H9 (cell line): Measurements from ENCODE around the gene LIN54. TPM values are rescaled to one million over a fixed set of nuclear protein-coding genes. Genes with fewer than 3 reads are reported as not detected.

Experiments
- DNase-seq: peaks from one replicate; pipeline ENCODE4 v3.0.0-alpha.2; 2017
- H2AFZ ChIP-seq: one replicate; pipeline ENCODE4 v1.6.1; 2013; ENCODE audit warnings: mild to moderate bottlenecking, low read length, control low read depth, moderate library complexity
- H2AK5ac ChIP-seq: 2 replicates; pipeline ENCODE4 v1.6.1; 2013; ENCODE audit warnings: low read length, control low read depth, mixed read lengths; ENCODE audit not compliant: insufficient read length
- H2BK120ac ChIP-seq: one replicate; pipeline ENCODE4 v1.6.1; 2013; ENCODE audit warnings: low read depth, mild to moderate bottlenecking, low read length, control low read depth, inconsistent platforms; ENCODE audit not compliant: poor library complexity, severe bottlenecking
- H2BK12ac ChIP-seq: 2 replicates; pipeline ENCODE4 v1.6.1; 2013; ENCODE audit warnings: low read length, control low read depth, mixed read lengths, low read depth; ENCODE audit not compliant: insufficient read length
- H2BK15ac ChIP-seq: 2 replicates; pipeline ENCODE4 v1.6.1; 2013; ENCODE audit warnings: low read depth, low read length, control low read depth
- H2BK20ac ChIP-seq: one replicate; pipeline ENCODE4 v1.6.1; 2013; ENCODE audit warnings: low read depth, mild to moderate bottlenecking, low read length, control low read depth, inconsistent platforms; ENCODE audit not compliant: poor library complexity, severe bottlenecking
- H2BK5ac ChIP-seq: 2 replicates; pipeline ENCODE4 v1.6.1; 2013; ENCODE audit warnings: low read length, control low read depth, mixed read lengths; ENCODE audit not compliant: insufficient read length
- H3K14ac ChIP-seq: 2 replicates; pipeline ENCODE4 v1.6.1; 2013; ENCODE audit warnings: low read length, control low read depth; ENCODE audit not compliant: insufficient read depth
- H3K18ac ChIP-seq: 2 replicates; pipeline ENCODE4 v1.6.1; 2013; ENCODE audit warnings: low read depth, mild to moderate bottlenecking, mixed read lengths, low read length, control low read depth; ENCODE audit not compliant: insufficient read length
- H3K23ac ChIP-seq: 2 replicates; pipeline ENCODE4 v1.6.1; 2013; ENCODE audit warnings: low read length, control low read depth, mixed read lengths, low read depth; ENCODE audit not compliant: insufficient read length
- H3K23me2 ChIP-seq: 2 replicates; pipeline ENCODE4 v1.6.1; 2013; ENCODE audit warnings: low read depth, mild to moderate bottlenecking, mixed read lengths, low read length, control low read depth; ENCODE audit not compliant: insufficient read length, poor library complexity, severe bottlenecking
- H3K27ac ChIP-seq: 2 replicates; pipeline ENCODE4 v1.5.1; 2013; ENCODE audit warnings: low read length, control low read depth, mixed read lengths, low read depth; ENCODE audit not compliant: insufficient read length
- H3K27me3 ChIP-seq: 2 replicates; pipeline ENCODE4 v1.6.1; 2013; ENCODE audit warnings: low read length, control low read depth, inconsistent platforms; ENCODE audit not compliant: insufficient read depth
- H3K4ac ChIP-seq: 2 replicates; pipeline ENCODE4 v1.6.1; 2013; ENCODE audit warnings: low read depth, mild to moderate bottlenecking, control low read depth, inconsistent platforms, low read length, moderate library complexity
- H3K4me1 ChIP-seq: 2 replicates; pipeline ENCODE4 v1.6.1; 2013; ENCODE audit warnings: low read length, control low read depth, inconsistent platforms; ENCODE audit not compliant: insufficient read depth
- H3K4me2 ChIP-seq: 2 replicates; pipeline ENCODE4 v1.6.1; 2013; ENCODE audit warnings: low read length, control low read depth, mixed read lengths; ENCODE audit not compliant: insufficient read length, insufficient read depth
- H3K56ac ChIP-seq: 2 replicates; pipeline ENCODE4 v1.6.1; 2013; ENCODE audit warnings: low read depth, mild to moderate bottlenecking, mixed read lengths, low read length, control low read depth; ENCODE audit not compliant: insufficient read length
- H3K79me1 ChIP-seq: 2 replicates; pipeline ENCODE4 v1.6.1; 2013; ENCODE audit warnings: low read depth, mild to moderate bottlenecking, moderate library complexity, low read length, control low read depth, inconsistent platforms; ENCODE audit not compliant: insufficient read depth, poor library complexity, severe bottlenecking
- H3K79me2 ChIP-seq: 2 replicates; pipeline ENCODE4 v1.6.1; 2013; ENCODE audit warnings: low read length, control low read depth, inconsistent platforms; ENCODE audit not compliant: insufficient read depth
- H3K9ac ChIP-seq: 2 replicates; pipeline ENCODE4 v1.6.1; 2013; ENCODE audit warnings: low read length, control low read depth, mixed read lengths; ENCODE audit not compliant: insufficient read length; ENCODE audit errors: extremely low read depth
- H3K9me3 ChIP-seq: one replicate; pipeline ENCODE4 v1.6.1; 2013; ENCODE audit warnings: low read depth, low read length, inconsistent platforms; ENCODE audit not compliant: control insufficient read depth
- H3T11ph ChIP-seq: one replicate; pipeline ENCODE4 v1.6.1; 2013; ENCODE audit warnings: mild to moderate bottlenecking, low read length, control low read depth, inconsistent platforms
- H4K20me1 ChIP-seq: one replicate; pipeline ENCODE4 v1.6.1; 2013; ENCODE audit not compliant: control insufficient read depth, insufficient read length, insufficient read depth
- H4K5ac ChIP-seq: 2 replicates; pipeline ENCODE4 v1.6.1; 2013; ENCODE audit warnings: low read depth, mild to moderate bottlenecking, mixed read lengths, low read length, control low read depth; ENCODE audit not compliant: insufficient read length
- H4K8ac ChIP-seq: replicated peaks from 2 replicates; pipeline ENCODE4 v1.6.1; 2013; ENCODE audit warnings: low read length, control low read depth, mixed read lengths, low read depth; ENCODE audit not compliant: insufficient read length
- H4K91ac ChIP-seq: 2 replicates; pipeline ENCODE4 v1.6.1; 2013; ENCODE audit warnings: low read depth, mild to moderate bottlenecking, moderate library complexity, mixed read lengths, low read length, control low read depth; ENCODE audit not compliant: insufficient read length
- H3K27ac Mint-ChIP-seq, 3 experiments: 2 replicates in 2 of 3; 3 replicates in 1 of 3; pipeline ENCODE4 v1.8.0; 2020 to 2021; ENCODE audit warnings: mixed read lengths in 3 of 3, mild to moderate bottlenecking in 1 of 3, moderate library complexity in 1 of 3
- H3K27me3 Mint-ChIP-seq: 2 replicates; pipeline ENCODE4 v1.8.0; 2021; ENCODE audit warnings: low read depth, mild to moderate bottlenecking, moderate library complexity, mixed read lengths
- H3K36me3 Mint-ChIP-seq, 3 experiments: 2 replicates in 2 of 3; 3 replicates in 1 of 3; pipeline ENCODE4 v1.8.0; 2020 to 2021; ENCODE audit warnings: low read depth in 3 of 3, mixed read lengths in 3 of 3; ENCODE audit not compliant: insufficient read depth in 1 of 3
- H3K4me1 Mint-ChIP-seq, 2 experiments: 2 replicates each; pipeline ENCODE4 v1.8.0; 2020; ENCODE audit warnings: mixed read lengths in 2 of 2
- H3K4me3 Mint-ChIP-seq, 2 experiments: 2 replicates in 1 of 2; 3 replicates in 1 of 2; pipeline ENCODE4 v1.8.0; 2020 to 2021; ENCODE audit warnings: mild to moderate bottlenecking in 2 of 2, mixed read lengths in 2 of 2, moderate library complexity in 1 of 2
- H3K9me3 Mint-ChIP-seq, 2 experiments: 2 replicates in 1 of 2; 3 replicates in 1 of 2; pipeline ENCODE4 v1.8.0; 2020; ENCODE audit warnings: mild to moderate bottlenecking in 2 of 2, mixed read lengths in 2 of 2, moderate library complexity in 1 of 2
- CTCF ChIP-seq: fragments of 200-600 bp; sonication (generic); conservative IDR thresholded peaks from 3 replicates; pipeline ENCODE4 v1.8.0; 2021; ENCODE audit warnings: antibody characterized with exemption, mild to moderate bottlenecking
- WGBS: extraction: QIAGEN DNeasy Blood & Tissue Kit; methylation state at CpG from one replicate; pipeline ENCODE4 v1.1.7; 2013; ENCODE audit warnings: missing lambda C conversion rate, low lambda C conversion rate, mixed read lengths; ENCODE audit not compliant: insufficient read length; ENCODE audit errors: extremely low coverage; 5-methylcytosine and 5-hydroxymethylcytosine counted together
- total RNA-seq: library from RNA; stranded (reverse); gene quantifications from 2 replicates; pipeline ENCODE4 v1.2.1, GENCODE V29; 2021

Gene LIN54
- total RNA-seq, 1 experiment from 2014 or later = 16.3 TPM

DNA sequence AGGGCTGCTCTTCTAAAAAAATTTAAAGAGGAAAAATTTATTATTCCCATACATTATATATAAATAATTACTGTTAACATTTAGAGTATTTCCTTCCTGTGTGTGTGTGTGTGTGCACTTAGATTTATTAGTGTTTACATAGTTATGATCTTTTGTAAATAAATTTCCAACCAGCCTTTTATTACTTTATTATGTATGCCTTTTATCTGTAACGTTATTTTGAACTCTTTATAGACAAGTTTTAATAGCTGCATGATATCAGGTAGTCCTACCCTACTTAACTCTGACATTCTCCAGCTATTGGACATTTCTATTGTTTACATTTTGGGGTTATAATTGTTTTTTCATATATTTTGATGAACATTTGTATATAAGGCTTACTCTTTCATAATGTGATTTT, 101.3 kb downstream of the LIN54 start:
- no peak for TF ChIP-seq CTCF
- H3K23ac ChIP-seq = no peak overlapping the region
- no peak overlapping the region for H4K91ac ChIP-seq
- no peaks in the 10 kb centered on the region for H3K9me3 Mint-ChIP-seq
- H3K14ac ChIP-seq = no peak overlapping the region
- no peak overlapping the region for H4K8ac ChIP-seq
- H2BK20ac ChIP-seq = no peak overlapping the region
- H3T11ph ChIP-seq = no peak overlapping the region
- H4K20me1 ChIP-seq = no peaks in the 10 kb centered on the region
- H3K27ac ChIP-seq = no peak overlapping the region
- H4K5ac ChIP-seq = no peak overlapping the region
- H2BK15ac ChIP-seq = no peak overlapping the region
- H3K56ac ChIP-seq = no peak overlapping the region
- H3K4me1 ChIP-seq = no peaks in the 10 kb centered on the region
- H3K4me3 Mint-ChIP-seq = no peak overlapping the region
- DNase-seq = no peak
- no peak overlapping the region for H2BK120ac ChIP-seq
- no CpG with 5 or more reads among the region's 1 CpG for WGBS
- H2AK5ac ChIP-seq = no peak overlapping the region
- H3K27me3 ChIP-seq = no peaks in the 10 kb centered on the region
- no peak overlapping the region for H3K4me2 ChIP-seq
- H3K27me3 Mint-ChIP-seq = no peaks in the 10 kb centered on the region
- peaks cover 12 to 64% (median 53%) of the 10 kb centered on the region in 3 experiments; a peak in 6 of 7 replicates for H3K36me3 Mint-ChIP-seq
- H3K18ac ChIP-seq = no peak overlapping the region
- no peaks in the 10 kb centered on the region for H3K79me1 ChIP-seq
- no peak overlapping the region for H3K4ac ChIP-seq
- H3K9ac ChIP-seq = no peak overlapping the region
- H2AFZ ChIP-seq = no peak overlapping the region
- no peaks in the 10 kb centered on the region for H3K79me2 ChIP-seq
- H3K23me2 ChIP-seq = no peaks in the 10 kb centered on the region
- no peaks in the 10 kb centered on the region for H3K4me1 Mint-ChIP-seq
- no peak overlapping the region for H2BK12ac ChIP-seq
- no peaks in the 10 kb centered on the region for H3K9me3 ChIP-seq
- no peak overlapping the region for H2BK5ac ChIP-seq
- H3K27ac Mint-ChIP-seq = no peak overlapping the region
